ENCODE results near the gene CALCA.

The CALCA gene

DNA sequence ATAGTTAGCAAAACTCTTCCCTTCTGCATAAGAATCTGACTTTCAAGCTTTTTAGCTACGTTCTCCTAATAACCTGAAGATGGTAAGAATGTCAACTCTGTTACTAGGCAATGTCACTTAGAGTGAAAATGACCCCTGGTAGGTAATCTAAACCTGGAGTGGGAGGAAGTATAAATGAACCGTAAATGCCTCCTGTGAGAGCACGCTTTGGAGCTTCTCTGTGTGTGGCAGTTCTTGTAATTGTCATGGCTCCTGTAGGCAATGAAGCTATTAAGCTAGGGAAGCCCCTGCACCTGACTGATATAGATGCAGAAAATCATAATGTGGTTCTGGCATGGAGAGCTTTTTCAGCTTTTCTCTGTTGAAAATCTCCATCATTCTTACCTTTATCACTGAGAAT is 29.4 kb downstream of the CALCA start:
- no peak for DNase-seq

GRCh38 chr11:14938936-14939335 is 33.2 kb downstream of the CALCA start:
- DNase-seq = no peak

GRCh38 chr11:14934641-14935351 is 37.4 kb downstream of the CALCA start:
- no peak for DNase-seq

DNA sequence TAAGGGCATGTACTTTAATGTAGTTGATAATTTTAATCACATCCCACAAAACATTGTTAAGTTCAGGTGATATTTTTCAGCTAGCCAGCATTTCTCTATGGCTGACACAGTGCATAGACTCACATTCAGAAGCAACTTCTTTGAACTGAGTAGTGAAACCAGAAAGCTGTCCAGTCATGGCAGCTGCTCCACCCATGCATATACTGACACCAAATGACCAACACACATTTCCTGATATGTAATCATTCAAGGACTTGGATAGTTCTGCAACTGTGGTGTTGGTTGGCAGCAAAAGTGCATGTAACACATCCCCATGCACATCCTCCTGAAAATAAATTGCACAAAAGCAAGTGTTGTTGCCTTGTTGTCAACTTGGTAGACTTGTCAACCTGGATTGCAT is 39.7 kb downstream of the CALCA start:
- no peak for DNase-seq

DNA sequence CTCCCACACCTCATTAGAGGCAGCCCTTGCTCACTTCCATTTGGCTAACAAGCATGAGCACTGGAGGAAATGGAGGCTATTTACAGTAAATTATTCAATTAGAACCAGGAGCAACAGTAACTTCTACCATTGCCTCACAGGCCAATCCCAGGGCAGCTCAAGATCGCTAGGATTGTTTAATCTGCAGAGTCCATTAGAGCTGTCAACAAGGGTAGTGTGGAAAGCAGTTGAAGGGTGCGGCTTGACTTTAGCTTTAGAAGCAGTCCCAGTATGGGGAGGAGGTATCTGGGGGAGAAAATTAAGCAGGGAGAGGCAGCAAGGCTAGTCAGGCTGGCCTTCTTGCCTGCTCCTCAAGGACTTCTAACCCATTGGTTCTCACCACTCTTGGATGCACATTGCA is 41.8 kb downstream of the CALCA start:
- no peak for DNase-seq

GRCh38 chr11:14927146-14927545 is 45.0 kb downstream of the CALCA start:
- no peak for DNase-seq

DNA sequence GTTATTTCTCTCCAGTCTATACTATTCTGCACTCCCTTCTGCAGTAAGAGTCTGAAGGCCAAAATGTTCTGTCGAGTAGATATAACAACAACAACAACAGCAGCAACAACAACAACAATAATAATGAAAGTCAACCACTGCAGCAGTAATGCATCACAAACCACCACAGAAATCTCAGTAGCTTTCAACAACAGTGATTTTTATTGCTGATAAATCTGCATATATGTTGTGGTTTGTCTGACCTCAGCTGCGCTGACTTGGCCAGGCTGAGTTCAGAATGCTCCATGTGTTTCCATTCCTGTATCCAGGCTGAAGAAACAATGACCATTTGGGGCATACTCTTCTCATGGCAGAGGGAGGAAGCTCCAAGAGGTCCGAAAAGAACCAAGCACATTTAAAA is 47.8 kb downstream of the CALCA start:
- no peak for DNase-seq

Data from stimulated activated CD4-positive, alpha-beta T cell treated with anti-CD3 and anti-CD28 coated beads, Interleukin-2, amount 100 ng/mL, for 24 hours (primary cell).